ENCODE measurements around the gene PDLIM5.

The PDLIM5 gene

DNA sequence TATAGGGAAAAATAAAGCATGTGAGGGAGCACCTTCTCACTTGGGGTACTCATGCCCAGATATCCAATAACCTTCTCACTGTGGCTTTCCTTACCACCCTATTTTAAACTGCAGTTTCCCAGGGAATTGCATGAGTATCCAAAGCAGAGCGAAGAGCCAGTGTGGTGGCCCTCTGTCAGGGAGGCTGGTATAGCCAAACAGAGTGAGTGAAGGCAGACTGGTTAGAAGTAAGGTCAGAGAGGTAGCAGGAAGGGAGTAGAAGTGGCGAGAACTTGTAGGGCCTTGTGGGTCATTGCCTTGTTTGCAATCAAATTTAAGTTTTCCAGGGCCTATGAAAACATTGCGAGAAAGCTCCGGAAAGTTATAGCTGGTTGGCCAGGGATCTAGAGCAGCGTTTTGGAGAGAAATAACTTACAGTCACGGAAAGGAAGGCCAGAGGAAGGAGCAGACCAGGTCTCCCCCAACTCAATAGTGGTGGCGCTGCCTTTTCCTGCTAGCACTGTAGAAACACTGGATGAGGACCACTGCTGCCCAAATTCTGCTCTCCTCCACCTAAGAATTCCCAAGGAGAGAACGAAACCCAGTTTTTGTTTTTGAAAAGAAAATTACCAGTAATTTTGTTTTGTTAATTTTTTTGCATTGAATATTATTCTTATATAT is 77.2 kb downstream of the PDLIM5 start:
- TF ChIP-seq, protein P1, sequence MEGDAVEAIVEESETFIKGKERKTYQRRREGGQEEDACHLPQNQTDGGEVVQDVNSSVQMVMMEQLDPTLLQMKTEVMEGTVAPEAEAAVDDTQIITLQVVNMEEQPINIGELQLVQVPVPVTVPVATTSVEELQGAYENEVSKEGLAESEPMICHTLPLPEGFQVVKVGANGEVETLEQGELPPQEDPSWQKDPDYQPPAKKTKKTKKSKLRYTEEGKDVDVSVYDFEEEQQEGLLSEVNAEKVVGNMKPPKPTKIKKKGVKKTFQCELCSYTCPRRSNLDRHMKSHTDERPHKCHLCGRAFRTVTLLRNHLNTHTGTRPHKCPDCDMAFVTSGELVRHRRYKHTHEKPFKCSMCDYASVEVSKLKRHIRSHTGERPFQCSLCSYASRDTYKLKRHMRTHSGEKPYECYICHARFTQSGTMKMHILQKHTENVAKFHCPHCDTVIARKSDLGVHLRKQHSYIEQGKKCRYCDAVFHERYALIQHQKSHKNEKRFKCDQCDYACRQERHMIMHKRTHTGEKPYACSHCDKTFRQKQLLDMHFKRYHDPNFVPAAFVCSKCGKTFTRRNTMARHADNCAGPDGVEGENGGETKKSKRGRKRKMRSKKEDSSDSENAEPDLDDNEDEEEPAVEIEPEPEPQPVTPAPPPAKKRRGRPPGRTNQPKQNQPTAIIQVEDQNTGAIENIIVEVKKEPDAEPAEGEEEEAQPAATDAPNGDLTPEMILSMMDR (IDR thresholded peaks at IDR 0.05; ENCODE audit: insufficient read depth, low read length, poor library complexity, severe bottlenecking): no peak
- DNase-seq (ENCODE audit: extremely low read depth, insufficient read length): no peak
- Histone ChIP-seq H3K36me3 (ENCODE audit: control insufficient read depth, insufficient read depth, low read length) (no peaks in the 10 kb centered on the region), H3K27me3 (replicated peaks; ENCODE audit: control insufficient read depth, insufficient read depth, low read length) (no peaks in the 10 kb centered on the region), H3K4me3 (replicated peaks; ENCODE audit: low read depth, low read length) (no peak overlapping the region)

DNA sequence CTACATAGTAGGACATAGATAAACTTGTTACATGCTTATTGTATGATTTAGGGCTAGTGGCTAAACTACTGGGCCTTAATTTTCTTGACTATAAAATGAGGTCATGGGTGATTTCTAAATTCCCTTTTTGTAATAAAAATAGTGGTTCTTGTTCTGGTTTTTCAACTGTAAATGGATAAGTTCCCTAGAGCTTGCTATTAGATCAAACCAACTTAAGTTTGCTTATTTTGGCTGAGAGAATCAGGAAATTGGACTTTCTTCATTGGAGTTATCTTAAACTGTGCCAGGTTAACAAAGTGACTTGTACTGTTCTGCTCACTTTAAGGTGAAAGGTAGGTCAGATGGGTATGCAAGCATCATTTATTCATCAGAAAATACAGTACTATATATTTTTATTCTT is 78.3 kb downstream of the PDLIM5 start:
- Histone ChIP-seq H3K36me3 (ENCODE audit: control insufficient read depth, insufficient read depth, low read length) (no peaks in the 10 kb centered on the region), H3K4me3 (replicated peaks; ENCODE audit: low read depth, low read length) (no peak overlapping the region)
- TF ChIP-seq, protein P1 (IDR thresholded peaks at IDR 0.05; ENCODE audit: insufficient read depth, low read length, poor library complexity, severe bottlenecking): no peak

DNA sequence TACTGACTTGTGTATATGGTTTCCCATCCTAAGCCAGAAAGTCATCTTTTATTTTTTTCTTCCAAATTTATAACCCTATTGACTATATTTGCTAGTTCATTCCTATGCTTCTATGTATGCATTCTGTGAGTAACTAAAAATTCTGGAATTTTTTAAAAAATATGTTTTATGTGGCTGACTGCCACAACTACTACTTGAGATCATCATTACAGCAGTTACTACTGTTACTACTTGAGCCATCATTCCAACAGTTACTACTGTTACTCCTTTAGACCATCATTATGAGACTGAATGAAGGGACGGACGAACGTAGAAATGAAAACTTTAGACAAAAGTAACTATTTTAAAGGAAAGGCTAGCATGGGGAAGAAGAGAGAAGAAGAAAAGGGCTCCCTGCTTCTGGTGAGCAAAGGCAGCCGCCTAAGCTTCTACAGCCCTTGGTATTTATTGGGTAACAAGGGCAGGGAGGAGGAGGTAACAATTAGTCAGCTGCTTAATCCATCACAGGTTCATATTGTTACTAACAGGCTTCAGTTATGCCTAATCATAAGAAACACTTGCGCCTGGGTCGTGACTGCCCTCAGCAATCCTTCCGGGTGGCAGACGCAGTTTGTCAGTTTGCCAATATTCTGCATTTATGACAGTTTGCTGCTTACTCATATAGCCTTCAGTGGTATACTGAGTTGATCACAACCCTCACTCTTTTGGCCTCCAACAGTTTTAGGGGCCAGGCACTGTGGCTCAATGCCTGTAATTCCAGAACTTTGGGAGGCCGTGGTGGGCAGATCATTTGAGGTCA is 80.4 kb downstream of the PDLIM5 start:
- TF ChIP-seq, protein P1 (IDR thresholded peaks at IDR 0.05; ENCODE audit: insufficient read depth, low read length, poor library complexity, severe bottlenecking): no peak
- Histone ChIP-seq H3K36me3 (ENCODE audit: control insufficient read depth, insufficient read depth, low read length) (no peaks in the 10 kb centered on the region), H3K27me3 (replicated peaks; ENCODE audit: control insufficient read depth, insufficient read depth, low read length) (no peaks in the 10 kb centered on the region), H3K4me3 (replicated peaks; ENCODE audit: low read depth, low read length) (no peak overlapping the region)
- no peak for DNase-seq (ENCODE audit: extremely low read depth, insufficient read length)

More for the DNA sequence above, 78.3 kb downstream of the PDLIM5 start:
- DNase-seq (ENCODE audit: extremely low read depth, insufficient read length): no peak
- no peaks in the 10 kb centered on the region for H3K27me3 ChIP-seq (replicated peaks; ENCODE audit: control insufficient read depth, insufficient read depth, low read length)

DNA sequence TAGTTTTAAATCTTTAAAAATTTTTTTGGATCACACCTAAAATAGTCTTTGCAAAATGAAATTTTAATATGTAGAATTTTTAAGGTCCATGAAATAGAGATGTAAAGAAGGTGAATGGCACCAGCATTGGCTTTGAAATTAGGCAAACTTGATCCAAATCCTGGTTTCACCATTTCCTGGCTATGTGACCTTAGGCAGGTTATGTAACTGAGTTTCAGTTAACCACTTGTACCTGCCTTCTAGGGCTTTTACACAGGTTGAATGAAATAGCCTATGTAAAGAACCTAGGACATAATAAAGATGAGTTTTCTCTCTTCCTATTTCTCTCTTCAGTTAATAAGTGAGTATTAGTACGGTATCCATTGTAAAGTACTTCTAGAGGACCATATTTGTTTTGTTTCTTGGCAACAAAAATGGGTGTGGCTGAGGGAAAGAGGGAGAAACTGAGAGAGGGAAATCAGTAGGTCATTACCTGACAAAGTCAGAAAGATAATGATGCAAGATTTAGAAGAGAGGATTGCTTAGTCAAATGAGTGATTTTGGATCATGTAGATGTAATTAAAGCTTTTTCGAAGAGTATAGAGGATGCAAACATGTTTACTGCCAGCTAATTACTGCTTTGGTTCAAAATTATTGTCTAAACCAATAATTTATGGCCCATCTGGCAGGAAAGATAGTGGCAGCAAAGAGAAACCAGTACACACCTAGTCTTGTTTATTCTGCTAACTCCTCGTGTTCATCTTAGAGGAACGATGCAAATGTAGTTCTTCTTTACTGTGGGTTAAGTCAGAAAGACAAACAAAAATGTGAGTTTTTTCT is 81.9 kb downstream of the PDLIM5 start:
- TF ChIP-seq, protein P1 (IDR thresholded peaks at IDR 0.05; ENCODE audit: insufficient read depth, low read length, poor library complexity, severe bottlenecking): no peak
- no peak overlapping the region for H3K4me3 ChIP-seq (replicated peaks; ENCODE audit: low read depth, low read length)
- H3K27me3 ChIP-seq (replicated peaks; ENCODE audit: control insufficient read depth, insufficient read depth, low read length): no peaks in the 10 kb centered on the region
- H3K36me3 ChIP-seq (ENCODE audit: control insufficient read depth, insufficient read depth, low read length): no peaks in the 10 kb centered on the region
- DNase-seq (ENCODE audit: extremely low read depth, insufficient read length): no peak

DNA sequence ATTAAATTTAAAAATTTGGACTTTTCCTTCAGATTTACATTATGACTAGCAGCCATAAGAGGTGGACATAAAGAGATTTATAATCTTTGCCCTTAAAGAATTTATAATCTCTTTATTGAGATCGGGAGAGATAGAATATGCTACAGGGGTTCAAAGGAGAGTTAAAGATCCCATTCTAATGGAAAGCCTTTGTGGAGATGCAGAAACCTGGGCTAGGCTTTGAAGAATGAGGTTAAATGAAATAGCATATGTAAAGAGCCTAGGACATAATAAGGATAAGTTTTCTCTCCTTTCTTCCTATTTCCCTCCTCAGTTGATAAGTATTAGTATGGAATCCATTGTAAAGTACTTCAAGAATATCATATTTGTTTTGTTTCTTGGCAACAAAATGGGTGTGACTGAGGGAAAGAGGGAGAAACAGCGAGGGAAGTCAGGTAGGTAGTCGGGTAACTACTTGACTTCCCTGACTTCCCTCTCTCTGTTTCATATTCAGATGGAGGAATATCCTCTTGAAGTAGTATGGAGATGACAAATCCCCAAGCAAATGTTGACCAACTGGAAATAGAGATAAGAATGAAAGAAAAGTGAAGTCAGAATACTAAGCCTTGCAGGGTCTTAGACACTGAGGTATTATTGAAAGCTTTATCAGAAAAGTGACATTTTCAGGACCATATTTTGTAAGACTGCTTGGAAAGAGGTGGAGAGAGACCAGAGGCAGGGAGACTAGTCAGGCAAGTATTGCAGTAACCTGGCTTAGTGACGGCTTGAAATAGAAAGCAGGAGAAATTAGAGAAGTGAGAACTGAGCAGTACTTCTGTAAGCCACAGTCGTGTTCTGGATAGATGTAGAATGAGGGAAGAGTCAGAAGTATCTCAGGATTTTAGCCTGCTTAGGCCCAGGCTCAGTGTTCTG is 82.9 kb downstream of the PDLIM5 start:
- no peaks in the 10 kb centered on the region for H3K27me3 ChIP-seq (replicated peaks; ENCODE audit: control insufficient read depth, insufficient read depth, low read length)
- no peaks in the 10 kb centered on the region for H3K36me3 ChIP-seq (ENCODE audit: control insufficient read depth, insufficient read depth, low read length)
- H3K4me3 ChIP-seq (replicated peaks; ENCODE audit: low read depth, low read length): no peak overlapping the region
- no peak for DNase-seq (ENCODE audit: extremely low read depth, insufficient read length)
- TF ChIP-seq, protein P1 (IDR thresholded peaks at IDR 0.05; ENCODE audit: insufficient read depth, low read length, poor library complexity, severe bottlenecking): no peak
